Measurements from ENCODE around the gene FARP1.

DNA sequence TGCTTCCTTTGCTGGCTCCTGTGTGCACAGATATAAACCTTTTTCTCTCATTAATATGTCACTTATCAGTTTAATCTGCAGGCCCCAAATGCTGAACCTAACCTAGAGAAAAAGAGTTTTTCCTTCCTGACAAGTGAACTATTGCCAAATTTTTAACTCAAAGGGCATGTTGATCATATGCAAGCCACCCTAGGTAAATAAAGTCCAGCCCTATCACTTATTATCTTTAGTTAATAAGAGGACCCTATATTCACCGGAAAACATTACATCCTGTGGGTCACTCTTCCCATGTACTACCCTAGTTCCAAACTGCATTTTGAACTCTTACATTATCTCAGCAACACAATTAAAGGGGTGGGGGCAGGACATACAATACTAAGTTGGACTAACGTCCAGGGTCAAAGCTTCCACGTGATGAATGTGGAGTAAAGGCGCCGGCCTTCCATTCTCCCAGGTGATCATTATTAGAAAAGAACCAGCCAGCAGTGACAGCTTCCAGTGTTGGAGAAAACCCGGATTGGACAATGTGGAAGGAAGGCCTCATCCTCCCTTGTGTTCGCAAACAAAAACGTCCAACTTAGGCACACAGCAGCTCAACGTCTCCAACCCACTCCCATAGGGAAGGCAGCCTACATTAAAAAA, 347.4 kb downstream of the FARP1 start:
- TF ChIP-seq TAF1 (IDR thresholded peaks at IDR 0.05; ENCODE audit: borderline replicate concordance, insufficient read depth, low read length) (no peak), FOXP2 (optimal IDR thresholded peaks at IDR 0.05; ENCODE audit: borderline replicate concordance, extremely low read depth, extremely low read length, insufficient read depth) (no peak)

Measured in PFSK-1 (cell line).